SU-DHL-6 (cell line): ENCODE measurements around the gene SLC1A1.

ENCODE experiments used
- EZH2phosphoT487 ChIP-seq: fragments of 200-600 bp; sonication (generic), shearing (Covaris generic); conservative IDR thresholded peaks from 2 replicates; pipeline ENCODE4 v1.6.1; 2018; ENCODE audit warnings: mild to moderate bottlenecking, antibody characterized with exemption, low read length, moderate library complexity, mixed read lengths
- TF ChIP-seq, protein P1 (sequence below): fragments of 200-600 bp; sonication (generic); IDR thresholded peaks from one replicate; pipeline ENCODE4 v1.5.1; 2017; ENCODE audit warnings: antibody characterized with exemption, mild to moderate bottlenecking, low read length, moderate library complexity; ENCODE audit not compliant: insufficient read depth, poor library complexity, severe bottlenecking

DNA sequence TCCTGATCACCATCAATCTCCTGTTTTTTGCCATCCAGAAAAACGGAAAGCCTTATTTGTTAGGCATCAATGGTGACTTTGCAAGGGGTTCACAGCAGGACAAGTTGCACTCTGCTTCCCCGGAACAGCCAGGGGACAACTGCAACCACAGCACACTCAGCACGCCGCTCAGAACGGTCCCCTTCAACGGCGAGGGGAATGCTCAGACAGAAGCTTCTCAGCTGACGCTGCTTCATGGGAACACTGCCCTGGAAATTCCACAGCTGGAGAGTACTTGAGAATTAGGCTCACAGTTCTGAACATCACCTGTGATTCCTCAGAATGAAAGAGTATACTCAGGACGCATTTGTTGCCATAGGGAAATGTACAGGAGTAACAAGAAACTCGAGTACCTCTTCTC, 131.7 kb downstream of the SLC1A1 start:
- TF ChIP-seq, protein P1, sequence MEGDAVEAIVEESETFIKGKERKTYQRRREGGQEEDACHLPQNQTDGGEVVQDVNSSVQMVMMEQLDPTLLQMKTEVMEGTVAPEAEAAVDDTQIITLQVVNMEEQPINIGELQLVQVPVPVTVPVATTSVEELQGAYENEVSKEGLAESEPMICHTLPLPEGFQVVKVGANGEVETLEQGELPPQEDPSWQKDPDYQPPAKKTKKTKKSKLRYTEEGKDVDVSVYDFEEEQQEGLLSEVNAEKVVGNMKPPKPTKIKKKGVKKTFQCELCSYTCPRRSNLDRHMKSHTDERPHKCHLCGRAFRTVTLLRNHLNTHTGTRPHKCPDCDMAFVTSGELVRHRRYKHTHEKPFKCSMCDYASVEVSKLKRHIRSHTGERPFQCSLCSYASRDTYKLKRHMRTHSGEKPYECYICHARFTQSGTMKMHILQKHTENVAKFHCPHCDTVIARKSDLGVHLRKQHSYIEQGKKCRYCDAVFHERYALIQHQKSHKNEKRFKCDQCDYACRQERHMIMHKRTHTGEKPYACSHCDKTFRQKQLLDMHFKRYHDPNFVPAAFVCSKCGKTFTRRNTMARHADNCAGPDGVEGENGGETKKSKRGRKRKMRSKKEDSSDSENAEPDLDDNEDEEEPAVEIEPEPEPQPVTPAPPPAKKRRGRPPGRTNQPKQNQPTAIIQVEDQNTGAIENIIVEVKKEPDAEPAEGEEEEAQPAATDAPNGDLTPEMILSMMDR = no peak
- TF ChIP-seq EZH2phosphoT487 = no peak
